ENCODE measurements around the gene ANKRD10.

ANKRD10 gene

DNA sequence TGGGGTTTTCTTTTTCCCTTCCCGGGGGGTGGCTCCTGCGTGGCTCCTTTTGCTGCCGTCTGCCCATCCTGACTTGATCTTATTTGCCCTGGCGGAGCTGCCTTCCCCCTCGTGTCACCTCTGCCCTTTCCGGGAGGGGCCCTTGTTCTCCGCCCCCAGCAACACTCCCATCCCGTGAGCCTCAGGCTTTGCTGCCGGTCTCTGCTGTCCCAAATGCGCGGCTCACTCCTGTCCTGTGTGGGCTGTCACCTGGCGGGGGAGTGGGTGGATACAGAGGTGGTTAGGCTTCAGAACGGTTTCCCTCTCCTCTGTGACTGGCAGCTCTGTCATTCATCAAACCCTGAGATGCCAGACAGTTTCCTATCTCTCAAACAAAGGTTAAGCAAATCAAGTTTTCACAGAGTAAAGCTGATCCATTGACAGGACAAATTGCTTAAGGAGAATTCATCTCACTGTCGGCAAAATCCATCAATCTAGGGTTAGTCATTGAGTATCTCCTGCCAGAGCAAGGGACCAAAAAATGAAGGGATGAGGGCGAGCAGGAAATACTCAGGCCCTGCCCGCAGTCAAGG lies 84.0 kb downstream of the ANKRD10 start:
- DNase-seq (ENCODE audit: low spot score): no peak

DNA sequence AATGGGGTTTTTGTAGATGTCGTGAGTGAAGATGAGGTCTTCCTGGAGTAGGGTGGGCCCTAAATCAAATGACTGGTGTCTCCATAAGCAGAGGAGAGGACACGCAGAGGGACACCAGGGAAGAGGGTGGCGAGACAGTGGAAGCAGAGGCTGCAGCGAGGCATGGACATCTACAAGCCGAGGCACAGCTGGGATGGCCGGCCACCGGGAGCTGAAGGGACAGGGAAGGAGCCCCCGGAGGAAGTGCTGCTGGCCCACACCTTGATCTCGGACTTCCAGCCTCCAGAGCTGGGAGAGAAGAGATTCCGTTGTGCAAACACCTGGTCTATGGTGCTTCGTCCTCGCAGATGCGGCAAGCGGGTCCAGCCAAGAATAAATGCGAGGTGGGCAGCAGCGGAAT lies 84.5 kb downstream of the ANKRD10 start:
- DNase-seq (ENCODE audit: low spot score): no peak

DNA sequence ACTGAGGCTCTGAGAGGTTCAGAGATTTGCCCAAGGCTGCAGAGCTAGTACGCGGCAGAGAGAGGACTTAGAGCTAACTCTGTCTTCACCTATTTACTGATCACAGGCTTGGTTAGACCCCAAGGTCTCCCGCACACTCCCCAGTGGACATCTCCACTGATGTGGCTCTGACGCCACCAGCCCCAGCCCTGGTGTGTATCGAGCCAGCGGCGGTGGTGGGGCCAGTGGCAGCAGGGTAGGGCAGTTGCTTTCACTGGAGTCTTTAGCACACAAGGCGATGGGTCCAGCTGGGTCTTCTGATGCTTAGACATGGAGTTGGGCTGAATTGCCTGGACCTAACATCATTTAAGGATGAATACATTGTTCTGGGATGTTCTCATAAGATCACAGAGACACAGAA lies 85.4 kb downstream of the ANKRD10 start:
- DNase-seq (ENCODE audit: low spot score): no peak

DNA sequence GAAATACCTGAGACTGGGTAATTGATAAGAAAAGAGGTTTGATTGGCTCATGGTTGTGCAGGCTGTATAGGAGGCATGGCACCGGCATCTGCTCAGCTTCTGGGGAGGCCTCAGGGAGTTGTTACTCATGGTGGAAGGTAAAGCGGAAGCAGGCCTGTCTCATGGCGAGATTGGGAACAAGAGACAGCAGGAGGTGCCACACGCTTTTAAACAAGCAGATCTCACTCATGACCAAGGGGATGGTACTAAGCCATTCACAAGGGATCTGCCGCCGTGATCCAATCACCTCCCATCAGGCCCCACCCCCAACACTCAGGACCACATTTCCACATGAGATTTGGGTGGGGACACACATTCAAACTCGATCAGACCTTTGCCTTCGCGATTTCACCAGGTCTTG lies 86.2 kb downstream of the ANKRD10 start:
- no peak for DNase-seq (ENCODE audit: low spot score)
